SKM-1 treated with dmso at 0.1 percent for 144 hours (cell line): ENCODE results near the gene SPON1.

Source experiments
- DNase-seq: peaks from one replicate; lab custom pipeline; 2025; ENCODE audit not compliant: unreplicated experiment; lab: John Stamatoyannopoulos, UW

The SPON1 gene

DNA sequence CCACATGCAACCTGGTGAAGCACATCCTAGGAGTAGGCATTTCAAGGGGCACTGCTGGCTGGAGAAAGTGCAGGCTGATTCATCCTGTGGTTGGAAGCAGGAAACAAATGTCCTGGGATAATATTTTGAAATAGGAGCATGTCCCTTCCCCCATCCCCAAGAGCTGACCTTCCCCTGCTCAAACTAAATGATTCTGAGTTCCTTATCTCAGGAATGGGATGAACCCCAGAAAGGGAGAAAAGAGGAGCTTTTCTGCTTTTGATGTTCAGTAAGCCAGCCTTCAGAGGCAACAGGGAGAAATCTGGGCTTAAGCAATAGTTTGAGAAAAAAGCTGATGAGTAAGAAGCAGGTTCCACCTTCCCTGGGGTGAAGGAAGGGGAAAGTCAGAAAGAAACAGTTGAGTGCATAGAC is 19.5 kb upstream of the SPON1 start:
- no peak for DNase-seq

DNA sequence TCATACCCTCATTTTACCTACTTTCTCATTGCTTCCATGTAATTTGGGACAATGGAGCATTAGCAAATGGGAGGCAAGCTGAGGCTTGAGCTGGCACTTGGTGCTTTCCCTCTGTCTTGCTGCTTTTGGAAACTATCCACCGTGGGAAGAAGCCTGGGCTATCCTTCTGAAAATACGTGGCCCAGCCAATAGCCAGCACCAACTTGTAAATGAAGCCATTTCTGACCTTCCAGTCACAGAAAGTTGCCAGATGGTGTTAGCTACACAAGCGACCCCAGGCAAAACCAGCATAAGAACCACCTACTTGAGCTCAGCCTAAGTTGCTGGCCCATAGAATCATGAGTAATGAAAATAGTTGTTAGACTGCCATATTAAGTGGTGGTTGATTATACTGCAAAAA is 18.5 kb upstream of the SPON1 start:
- DNase-seq, result no peak

DNA sequence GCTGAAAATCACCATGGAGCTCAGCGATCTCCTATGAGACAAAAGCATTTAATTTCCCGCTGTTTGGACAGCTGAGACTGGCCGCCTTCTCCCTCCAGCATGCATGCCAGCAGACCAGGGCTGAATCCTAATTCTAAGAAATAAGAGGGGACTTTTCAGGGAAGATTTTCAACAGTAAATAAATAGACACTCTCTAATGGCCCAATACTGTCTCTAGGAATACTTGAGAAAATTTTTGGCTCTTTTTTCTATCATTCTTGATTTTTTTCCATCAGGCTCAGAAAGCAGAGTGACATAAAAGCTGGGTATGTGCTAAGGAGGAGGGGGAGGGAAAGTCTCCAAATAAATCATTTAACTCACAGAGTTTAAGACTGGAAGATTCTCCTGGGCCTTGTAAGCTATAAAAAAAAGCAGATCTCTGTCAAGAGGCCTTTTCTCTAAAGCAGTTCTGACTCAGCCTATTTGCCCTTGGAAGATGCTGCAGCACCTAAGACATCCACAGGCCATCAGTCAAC is 17.6 kb upstream of the SPON1 start:
- no peak for DNase-seq

DNA sequence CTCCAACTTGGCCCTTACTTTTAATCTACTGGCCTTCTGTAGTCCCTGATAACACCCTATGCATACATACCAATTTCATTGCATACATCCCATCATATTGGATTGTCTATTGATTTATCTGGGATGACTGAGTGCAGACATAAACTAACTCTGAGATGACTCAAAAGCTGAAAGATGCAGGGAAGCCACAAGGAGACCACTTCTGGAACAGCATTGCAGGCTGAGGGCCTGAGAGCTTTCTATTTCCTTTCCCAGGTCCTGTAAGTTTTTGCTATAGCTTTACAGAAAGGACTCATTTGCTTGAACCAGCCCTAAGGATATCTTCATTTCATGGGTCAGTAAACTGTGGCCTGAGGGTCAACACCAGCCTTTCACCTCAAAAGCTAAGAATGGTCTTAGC is 15.1 kb upstream of the SPON1 start:
- no peak for DNase-seq

DNA sequence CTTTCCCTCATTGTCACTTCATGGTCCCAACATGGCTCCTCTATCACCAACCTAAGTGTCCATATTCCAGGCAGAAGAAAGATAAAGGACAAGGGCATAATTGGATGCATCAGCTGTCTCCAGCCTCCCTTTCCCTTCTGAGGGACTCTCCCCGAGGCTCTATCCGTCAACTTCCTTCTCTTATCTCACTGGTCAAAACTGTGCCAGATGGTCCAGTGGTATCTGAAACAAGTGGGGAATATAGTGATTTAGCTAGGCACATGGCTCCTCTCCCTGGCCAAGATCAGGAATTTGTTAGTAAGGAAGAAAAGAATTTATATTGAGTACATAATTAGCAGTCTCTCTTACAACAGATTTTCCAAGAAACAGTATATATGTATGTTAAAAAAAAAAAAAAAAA is 12.6 kb upstream of the SPON1 start:
- no peak for DNase-seq

DNA sequence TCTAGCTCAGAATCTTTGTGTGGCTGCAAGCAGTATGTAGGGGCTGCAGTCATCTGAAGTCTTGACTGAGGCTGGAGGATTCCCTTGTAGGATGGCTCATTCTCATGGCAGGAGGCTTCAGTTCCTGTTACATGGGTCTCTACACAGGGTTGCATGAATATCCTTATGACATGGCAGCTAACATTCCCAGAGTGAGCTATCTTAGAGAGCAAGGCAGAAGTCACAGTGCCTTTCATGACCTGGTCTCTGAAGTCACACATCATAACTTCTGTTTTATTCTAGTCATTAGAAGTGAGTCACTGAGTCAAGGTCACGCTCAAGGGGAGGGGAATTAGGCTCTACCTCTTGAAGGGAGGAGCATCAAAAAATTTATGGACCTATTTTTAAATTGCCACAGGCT is 10.3 kb upstream of the SPON1 start:
- no peak for DNase-seq

DNA sequence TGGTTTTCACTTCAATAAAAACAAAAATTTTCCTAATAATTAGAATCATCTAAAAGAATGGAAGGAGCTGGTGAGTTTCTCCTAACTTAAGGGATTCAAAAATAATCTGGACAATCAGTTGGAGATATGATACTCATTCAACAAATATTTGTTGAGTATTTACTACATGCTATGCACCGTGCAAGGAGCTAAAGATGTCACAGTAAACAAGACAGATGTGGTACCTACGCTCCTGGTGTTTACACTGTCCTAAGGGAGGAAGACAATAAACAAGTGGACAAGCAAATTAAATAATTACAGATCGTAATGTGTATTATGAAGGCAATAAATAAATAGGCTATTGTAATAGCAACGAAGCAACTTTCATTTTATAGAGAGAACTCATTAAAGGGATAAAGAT is 9.9 kb upstream of the SPON1 start:
- no peak for DNase-seq

DNA sequence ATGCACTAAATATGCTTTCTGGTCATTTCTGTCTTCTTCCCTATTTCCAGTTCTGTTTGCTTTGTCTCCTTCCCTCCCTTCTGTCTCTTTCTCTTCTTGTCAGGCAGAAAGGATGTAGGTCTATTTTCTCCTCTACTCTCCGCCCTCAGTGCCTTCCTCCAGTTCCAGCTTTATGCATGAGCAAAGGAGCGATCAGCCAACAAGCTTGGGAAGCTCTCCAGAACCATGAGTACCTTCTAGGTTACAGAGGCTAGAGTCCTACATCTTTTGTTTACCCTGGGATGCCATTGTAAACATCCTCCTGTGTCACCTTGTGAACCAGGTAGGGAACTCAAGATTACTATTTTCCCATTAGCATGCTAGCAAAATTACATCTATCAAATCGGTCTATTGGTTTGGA is 7.9 kb upstream of the SPON1 start:
- no peak for DNase-seq

DNA sequence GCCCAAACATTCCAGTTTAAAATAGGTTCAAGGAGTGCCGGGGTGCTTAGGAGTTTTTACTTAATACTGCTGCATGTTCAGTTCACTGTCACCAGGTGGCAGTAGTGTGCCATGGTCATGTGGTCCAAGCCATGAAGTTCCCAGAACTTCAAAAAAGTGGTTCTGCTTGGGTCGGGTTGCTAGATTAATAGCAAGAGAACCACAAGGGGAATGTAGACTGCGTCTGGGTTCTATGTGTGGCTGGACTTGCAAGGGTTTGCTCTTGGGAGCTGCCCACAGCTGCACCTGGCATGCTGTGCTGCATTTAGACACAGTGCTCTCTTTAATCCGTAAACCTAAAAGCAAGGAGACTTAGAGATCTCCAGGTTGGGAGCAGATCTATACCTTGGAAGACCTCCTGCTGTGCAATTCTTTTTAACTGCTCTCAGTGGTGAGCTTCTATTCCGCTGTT is 6.5 kb upstream of the SPON1 start:
- DNase-seq, result peak; percentile 39

DNA sequence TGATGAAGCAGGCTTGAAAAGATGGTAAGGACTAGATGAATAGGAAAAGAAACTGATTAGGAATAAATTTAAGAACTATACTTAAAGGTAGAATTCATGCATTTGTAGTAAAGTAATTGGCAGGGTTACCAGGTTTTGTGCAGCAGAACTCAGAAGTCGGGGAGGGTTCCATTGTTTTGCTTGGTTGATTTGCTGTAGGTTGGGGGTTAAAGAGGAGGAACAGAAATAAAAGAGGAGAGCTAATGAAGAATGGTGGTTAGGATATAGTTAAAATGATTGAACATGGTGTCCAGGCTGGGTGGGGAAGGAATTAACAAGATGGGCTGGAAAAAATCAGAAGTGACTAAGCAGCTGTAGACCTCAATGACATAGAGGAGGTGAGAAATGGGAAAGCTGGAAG is 5.5 kb upstream of the SPON1 start:
- no peak for DNase-seq

DNA sequence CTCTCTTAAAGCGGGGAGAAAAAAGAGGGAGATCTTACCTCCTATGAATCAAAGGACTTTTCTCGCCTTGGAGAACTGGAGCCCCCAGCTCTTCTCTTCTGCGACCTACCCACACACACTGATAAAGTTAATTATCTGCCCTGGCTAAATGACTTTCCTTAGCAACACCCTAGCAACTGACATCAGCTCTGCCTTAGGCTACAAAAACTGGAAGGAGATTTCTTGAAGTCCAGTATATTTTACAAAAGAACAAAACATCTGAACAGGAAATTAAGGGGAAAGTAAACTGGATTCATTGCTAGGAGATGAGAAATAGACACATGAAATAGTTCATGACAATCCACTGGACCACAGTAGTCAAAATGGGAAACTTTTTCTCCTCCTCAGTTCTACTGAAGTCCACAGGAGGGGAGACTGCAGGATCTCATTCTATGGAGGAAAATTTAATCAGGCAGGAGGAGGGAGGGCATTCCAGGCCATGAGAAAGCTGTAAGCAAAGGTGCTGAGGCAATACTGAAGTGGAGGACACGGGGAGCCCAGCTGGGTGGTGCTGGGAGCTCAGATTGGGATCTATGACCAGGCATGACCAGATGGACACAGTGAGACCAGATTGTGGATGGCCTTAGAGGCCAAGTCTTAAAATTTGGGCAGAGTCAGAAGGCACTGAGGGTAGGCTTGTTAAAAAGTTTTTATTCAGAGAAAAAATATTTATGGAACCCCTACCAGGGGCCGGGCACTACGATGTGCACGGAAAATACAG is 3.7 kb upstream of the SPON1 start:
- no peak for DNase-seq

DNA sequence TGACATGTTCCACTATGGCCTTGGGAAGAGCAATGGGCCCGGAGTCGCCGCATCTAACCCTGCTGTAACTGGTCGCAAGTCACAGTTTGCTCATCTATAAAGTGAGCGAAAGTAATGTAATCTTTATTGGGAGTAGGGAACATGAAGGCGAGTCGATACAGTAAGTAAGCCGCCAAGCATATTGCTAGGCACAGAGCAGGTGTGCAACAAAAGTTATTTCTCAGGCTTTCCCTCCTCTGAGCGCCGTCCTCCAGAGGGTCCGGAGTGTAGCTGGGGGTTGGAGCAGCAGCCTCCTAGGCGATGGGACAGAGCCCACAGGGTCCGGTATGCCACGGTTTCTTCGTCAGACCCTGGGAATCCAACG is 343 bp upstream of the SPON1 start:
- DNase-seq, result no peak

DNA sequence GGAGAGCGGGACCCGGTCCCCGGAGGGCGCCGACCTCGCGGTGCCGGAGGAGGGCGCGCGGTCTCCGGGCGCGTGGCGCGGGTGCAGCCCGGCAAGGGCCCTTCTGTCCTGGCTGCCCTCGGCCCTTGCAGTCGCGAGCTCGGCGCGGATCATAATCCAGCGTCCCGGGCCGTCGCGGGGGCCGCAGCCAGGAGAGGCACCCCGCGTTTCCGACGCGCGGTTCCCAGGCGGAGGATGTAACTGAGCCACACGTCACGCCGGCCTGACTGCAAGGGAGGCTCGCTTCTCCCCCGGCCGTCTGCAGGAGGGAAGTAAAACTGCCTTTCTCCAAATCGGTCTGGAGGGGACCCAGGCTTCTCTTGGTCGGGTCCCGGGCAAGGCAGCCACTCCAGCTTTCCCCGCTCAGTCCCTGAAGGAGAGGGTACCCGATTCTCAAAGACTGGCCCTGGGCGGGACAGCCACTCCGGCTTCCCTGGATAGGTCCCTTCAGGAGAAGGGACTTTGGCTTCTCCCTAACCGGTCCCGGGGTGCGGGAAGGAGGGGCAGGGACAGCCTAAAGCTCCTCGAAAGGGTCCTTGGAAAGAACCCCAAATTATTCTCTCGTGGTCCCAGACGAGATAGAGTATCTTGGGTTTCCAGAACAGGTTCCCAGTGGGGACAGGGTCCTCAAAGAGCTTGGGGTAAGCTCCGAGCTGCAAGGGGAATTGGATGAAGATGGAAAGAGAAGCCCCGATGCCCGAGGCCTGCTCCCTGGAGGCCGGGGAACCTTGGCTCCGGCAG is 836 bp downstream of the SPON1 start:
- DNase-seq, result no peak

DNA sequence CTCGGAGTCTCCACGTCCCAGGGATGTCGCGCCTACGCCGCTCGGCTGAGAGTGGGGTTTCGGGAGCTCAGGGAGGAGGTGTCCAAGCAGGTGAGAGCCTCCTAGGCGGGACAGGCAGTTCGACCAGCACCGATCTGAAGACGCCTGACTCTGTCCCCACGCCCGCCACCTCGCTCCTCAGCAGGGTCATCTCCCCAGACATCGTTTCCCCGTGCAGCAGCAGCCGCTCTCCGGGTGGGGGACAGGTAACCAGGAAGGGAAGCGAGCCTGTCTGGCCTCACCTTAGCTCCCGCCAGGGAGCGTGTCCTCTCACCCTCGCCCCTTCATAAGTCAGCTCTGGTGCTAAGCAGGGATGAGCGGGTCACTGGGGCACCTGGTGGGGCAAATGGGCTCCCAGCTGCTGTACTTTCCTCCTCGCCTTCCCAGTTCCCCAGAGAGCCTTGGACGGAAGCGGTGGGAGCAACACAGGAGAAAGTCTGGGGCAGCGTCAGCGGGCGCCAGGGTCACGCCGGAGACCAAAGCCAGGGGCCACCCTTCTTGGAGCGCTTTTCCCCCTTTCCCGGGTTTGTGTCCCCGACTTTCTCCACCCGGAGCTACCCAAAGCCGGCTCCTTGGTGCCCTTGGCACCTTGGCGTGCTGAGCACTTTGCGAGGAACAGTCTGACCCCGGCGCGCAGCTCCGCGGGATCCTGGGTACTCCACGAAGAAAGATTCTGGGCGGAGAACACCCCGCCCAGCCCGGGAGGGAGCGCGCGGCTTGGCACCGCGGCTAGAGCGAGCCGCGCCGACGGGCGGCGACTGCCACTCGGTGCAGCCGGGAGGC is 1.6 kb downstream of the SPON1 start:
- no peak for DNase-seq

DNA sequence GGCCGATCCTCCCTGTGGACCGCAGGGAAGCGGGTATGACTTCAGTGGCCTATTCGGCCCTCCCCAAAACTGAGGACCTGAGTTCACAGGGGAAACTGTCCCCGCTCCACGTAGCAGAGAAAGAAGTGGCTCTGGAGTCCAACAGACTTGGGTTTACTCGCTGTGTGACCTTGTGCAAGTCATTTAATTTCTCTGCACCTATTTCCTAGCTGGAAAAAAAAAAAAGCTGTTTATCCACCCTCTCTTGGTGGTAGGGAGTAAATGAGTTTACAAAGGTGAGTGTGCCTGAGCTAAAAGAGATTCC is 2.2 kb downstream of the SPON1 start:
- DNase-seq, result no peak

DNA sequence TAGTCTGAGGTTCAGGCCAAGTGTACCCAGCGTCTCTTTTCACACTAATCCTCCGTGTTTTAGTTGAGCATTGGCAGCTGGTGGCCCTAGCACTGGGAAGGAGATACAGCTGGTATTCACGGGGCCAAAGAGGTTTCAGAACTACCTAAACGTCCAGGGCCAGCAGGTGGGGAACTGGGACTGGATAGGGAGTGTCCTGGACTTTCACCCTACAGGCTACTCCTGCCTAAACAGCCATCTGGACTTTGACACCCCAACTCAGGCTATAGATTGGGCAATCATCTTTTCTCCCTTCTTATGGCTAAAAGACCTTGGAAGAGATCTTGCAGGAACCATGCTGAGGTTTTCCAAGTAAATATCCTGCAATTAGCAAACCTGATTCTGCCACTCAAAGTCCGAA is 2.8 kb downstream of the SPON1 start:
- DNase-seq, result no peak

DNA sequence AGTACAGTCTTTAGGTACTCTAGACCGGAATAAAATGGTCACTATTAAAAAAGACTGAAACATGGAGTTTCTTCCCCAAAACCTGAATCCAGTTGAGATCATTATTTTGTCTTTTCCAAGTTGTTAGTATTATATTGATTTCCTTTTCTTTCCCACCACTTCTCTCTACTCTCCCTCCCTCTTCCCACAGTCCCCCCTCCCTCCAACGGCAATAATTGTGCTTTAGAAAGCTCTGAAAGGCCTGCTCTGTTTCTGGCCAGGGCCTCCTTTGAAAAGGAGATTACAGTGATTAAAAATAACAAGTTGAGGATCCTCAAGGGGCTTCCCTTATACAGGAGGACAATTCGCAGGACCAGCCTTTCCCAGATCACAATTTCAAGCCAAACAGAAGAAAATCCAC is 3.5 kb downstream of the SPON1 start:
- DNase-seq, result no peak

DNA sequence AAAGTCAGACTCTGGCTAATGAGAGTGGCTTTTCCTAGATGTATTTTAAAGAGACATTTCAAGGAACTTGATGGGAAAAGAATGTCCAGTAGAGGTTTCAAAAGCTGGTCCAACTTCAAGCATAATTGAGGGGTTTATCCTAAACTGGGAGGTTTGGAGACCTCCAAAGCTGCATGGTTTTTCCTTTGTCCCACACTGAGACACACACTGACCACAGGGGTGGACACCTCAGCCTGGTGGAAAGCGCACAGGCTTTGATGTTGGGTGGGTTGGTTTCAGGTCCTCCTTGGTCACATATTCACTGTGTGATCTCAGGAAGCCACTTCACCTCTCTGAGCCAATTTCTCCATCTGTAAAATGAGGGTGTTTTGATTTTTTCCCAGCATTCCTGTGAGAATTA is 4.0 kb downstream of the SPON1 start:
- no peak for DNase-seq

DNA sequence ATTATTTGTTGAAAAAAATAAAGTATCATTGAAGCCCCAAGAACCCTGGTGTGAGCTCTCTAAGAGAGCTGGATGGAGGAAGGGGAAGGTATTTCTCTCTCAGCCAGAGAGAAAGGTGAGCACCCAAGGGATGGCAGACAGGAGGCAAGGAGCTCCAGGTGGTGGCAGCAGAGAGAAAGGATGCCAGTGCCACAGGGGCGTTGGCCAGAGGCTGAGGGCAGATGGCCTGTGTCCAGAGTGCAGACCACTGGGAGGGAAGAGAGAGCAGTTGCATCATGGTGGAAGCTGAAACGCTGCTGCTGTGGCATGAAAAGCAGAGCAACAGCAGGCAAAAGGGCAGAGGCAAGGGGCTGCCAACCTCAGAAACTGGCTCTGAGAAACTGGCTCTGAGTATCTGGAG is 8.5 kb downstream of the SPON1 start:
- DNase-seq, result no peak

DNA sequence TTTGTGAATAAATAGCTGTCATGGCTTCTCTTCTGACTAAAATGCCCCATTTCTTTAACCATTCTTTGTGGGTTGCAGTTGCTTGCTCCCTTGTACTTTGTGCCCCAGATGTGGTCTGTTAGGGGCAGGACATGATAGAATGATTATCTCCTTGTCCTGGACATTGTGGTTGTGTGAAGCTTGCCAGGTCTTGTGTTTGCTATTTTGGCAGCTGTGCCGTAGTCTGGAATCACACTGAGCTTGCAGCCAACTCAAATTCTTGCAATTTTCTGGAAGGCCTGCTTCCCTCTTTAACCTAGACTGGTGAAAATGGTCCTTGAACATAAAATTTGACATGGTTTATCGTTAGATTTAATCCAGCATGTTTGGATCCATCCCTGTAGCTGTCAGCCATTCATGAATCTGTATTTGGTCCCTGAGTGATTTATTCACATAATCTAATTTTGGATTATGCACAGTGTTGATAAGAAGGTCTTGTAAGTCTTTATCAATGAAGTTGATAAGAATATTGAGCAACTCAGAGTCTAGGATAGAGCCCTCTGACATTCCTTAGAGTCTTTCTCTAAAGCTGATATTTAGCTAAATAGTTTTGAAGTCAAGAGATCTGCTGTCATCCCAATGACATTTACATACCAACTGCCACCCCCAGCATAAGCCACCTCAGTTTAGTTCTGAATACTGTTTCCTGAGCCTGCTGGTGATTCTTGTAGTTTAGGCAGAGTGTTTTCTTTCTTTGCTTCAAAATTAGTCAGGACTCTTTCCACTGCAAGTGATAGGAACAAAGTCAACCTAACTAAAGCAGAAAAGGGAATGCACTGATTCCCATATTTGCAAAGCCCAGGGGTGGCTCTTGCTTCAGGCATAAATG is 9.8 kb downstream of the SPON1 start:
- DNase-seq, result no peak

DNA sequence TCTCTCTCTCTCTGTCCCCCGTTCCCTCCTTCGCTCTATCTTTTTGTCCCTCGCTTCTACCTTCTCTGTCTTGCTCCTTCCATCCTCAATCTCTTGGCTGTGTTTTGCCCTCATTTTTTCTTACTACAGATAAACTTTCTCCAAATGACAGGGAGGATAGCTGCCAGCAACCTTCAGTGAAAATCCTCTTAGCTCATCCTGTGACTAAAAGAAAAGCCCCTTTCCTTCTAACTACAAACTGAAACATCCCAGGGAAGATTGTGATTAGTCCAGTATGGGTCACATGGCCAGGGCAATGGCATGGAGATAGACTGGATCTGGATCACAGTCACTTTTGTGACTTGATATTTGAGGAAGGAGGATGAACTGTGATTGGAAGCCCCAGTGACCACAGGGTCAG is 10.4 kb downstream of the SPON1 start:
- DNase-seq, result no peak
